Transverse colon (tissue), 4 donors: ENCODE data around the gene MYO9A.

ENCODE experiments used
- CTCF ChIP-seq, 5 experiments: fragments of 200-600 bp in 3 of 5; fragments of 450-650 bp in 2 of 5; sonication (generic) in 3 of 5; IDR thresholded peaks; 1 replicate in 2 of 5; 2 replicates in 3 of 5; pipeline ENCODE4 v1.5.1; 2016 to 2017; ENCODE audit warnings: antibody characterized with exemption in 5 of 5, inconsistent platforms in 3 of 5, mild to moderate bottlenecking in 2 of 5, moderate library complexity in 1 of 5
- EP300 ChIP-seq: sonication (generic); formaldehyde crosslinking; IDR thresholded peaks from one replicate; pipeline ENCODE4 v1.6.1; 2017; ENCODE audit warnings: antibody characterized with exemption, low read depth
- POLR2A ChIP-seq: fragments of 450-650 bp; IDR thresholded peaks from one replicate; pipeline ENCODE4 v1.6.1; 2016; ENCODE audit warnings: antibody characterized with exemption, mild to moderate bottlenecking, moderate library complexity
- POLR2AphosphoS5 ChIP-seq, 3 donors: sonication (generic); formaldehyde crosslinking; IDR thresholded peaks; one replicate each; pipeline ENCODE4 v1.6.1; 2016; ENCODE audit warnings: antibody characterized with exemption in 3 of 3

- TF ChIP-seq EP300 (no peak), CTCF (IDR thresholded peaks at IDR 0.05) (no peak), POLR2A (no peak), POLR2AphosphoS5 (IDR thresholded peaks at IDR 0.05) (no peak)
Measured at GRCh38 chr15:72068856-72069255, 49.1 kb downstream of the MYO9A start.
